ENCODE measurements around the gene ADCY10.

DNA sequence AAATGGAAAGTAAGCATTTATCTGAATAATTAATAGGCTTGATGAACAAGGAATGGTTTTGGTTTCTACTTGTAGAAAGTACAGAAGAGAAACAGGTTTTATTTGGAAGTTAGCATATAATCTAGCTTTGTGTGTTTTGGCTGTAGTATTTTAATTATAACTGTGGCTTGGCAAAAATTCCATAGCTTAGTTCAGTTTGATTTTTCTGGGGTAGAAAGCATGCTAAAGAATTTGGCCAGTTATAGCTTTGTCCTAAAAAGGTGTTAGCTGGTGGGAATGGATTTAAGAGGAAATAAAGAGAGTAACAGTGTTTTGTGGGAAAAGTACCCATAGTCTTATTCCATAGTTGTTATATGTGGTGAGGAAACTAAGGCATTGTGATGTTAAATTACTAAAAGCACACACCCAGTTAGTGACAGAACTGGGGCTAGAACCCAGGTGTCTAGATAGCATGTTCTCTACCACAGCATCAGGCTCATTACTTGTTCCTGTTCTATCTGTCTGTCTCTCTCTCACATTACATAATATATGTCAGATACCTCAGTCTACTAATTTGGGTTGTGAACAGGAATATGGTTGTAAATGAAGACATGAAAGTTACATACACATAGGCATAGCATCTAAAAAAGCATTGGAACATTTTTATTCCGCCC, 137.2 kb downstream of the ADCY10 start:
- TF ChIP-seq, protein P1, sequence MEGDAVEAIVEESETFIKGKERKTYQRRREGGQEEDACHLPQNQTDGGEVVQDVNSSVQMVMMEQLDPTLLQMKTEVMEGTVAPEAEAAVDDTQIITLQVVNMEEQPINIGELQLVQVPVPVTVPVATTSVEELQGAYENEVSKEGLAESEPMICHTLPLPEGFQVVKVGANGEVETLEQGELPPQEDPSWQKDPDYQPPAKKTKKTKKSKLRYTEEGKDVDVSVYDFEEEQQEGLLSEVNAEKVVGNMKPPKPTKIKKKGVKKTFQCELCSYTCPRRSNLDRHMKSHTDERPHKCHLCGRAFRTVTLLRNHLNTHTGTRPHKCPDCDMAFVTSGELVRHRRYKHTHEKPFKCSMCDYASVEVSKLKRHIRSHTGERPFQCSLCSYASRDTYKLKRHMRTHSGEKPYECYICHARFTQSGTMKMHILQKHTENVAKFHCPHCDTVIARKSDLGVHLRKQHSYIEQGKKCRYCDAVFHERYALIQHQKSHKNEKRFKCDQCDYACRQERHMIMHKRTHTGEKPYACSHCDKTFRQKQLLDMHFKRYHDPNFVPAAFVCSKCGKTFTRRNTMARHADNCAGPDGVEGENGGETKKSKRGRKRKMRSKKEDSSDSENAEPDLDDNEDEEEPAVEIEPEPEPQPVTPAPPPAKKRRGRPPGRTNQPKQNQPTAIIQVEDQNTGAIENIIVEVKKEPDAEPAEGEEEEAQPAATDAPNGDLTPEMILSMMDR (conservative IDR thresholded peaks at IDR 0.05) = no peak
- TF ChIP-seq EZH2 (IDR thresholded peaks at IDR 0.05; ENCODE audit: low read depth) = no peak
